HCT116 (cell line): ENCODE measurements around the gene AK2. TPM values are rescaled to one million over a fixed set of nuclear protein-coding genes. Genes with fewer than 3 reads are reported as not detected.

Source experiments
- ATAC-seq: fragments of 200-7000 bp; cut with Tn5 transposase; 2 replicates; pipeline ENCODE4 v1.9.1; 2020; ENCODE audit warnings: mild to moderate bottlenecking, moderate library complexity
- BruUV-seq: library from RNA; stranded (reverse); fragments of 400-500 nt; replicated peaks from 2 replicates; lab custom pipeline; 2021; lab: Mats Ljungman, UMichigan
- CTCF ChIA-PET: fragments of 300-600 bp; sonication (Branson Sonifier 250); formaldehyde crosslinking; loops from one replicate; lab custom pipeline; 2021; ENCODE audit warnings: antibody characterized with exemption; lab: Charles Lee
- POLR2A ChIA-PET: fragments of 300-600, 350-600 bp; sonication (Branson Sonifier 250); formaldehyde crosslinking; loops from one replicate; lab custom pipeline; 2021; ENCODE audit warnings: antibody characterized with exemption; lab: Charles Lee
- RAD21 ChIA-PET, 2 experiments: fragments of 300-600 bp; sonication (Branson Sonifier 250); formaldehyde crosslinking; loops; one replicate each; lab custom pipeline; 2023; ENCODE audit warnings: low total read pairs in 2 of 2; ENCODE audit not compliant: uncharacterized antibody in 2 of 2, unreplicated experiment in 2 of 2, low non-redundant PET in 1 of 2; lab: Charles Lee
- DNase-seq: peaks from one replicate; pipeline ENCODE4 v3.0.0-alpha.2; 2010; ENCODE audit warnings: low read depth, low spot score
- H2AFZ ChIP-seq: fragments of 200-600 bp; shearing (Covaris generic), sonication (generic); 2 replicates; pipeline ENCODE4 v1.6.1; 2017; ENCODE audit warnings: low read depth, mixed run types, mixed read lengths, antibody characterized with exemption, low read length; ENCODE audit not compliant: poor library complexity, severe bottlenecking
- H3K27ac ChIP-seq: 2 replicates; pipeline ENCODE4 v1.5.1; 2012; ENCODE audit warnings: low read depth, low read length
- H3K27me3 ChIP-seq: fragments of 200-600 bp; sonication (generic); 2 replicates; pipeline ENCODE4 v1.6.1; 2016; ENCODE audit warnings: mixed run types, low read length, mixed read lengths; ENCODE audit not compliant: insufficient read depth
- H3K36me3 ChIP-seq, 2 experiments: fragments of 200-500 bp in 1 of 2; fragments of 200-600 bp in 1 of 2; sonication (Bioruptor generic) in 1 of 2; sonication (generic) in 1 of 2; 2 replicates each; pipeline versions ENCODE4 v1.5.1 to v1.6.1; 2014 to 2016; ENCODE audit warnings: low read length in 2 of 2, inconsistent platforms in 1 of 2, mixed read lengths in 1 of 2, mixed run types in 1 of 2; ENCODE audit not compliant: insufficient read depth in 2 of 2, control insufficient read depth in 1 of 2
- H3K4me1 ChIP-seq, 2 experiments: fragments of 200-600 bp in 1 of 2; sonication (generic) in 1 of 2; 2 replicates each; pipeline versions ENCODE4 v1.5.1 to v1.6.1; 2012 to 2017; ENCODE audit warnings: low read length in 2 of 2, inconsistent platforms in 1 of 2, mild to moderate bottlenecking in 1 of 2, mixed read lengths in 1 of 2, mixed run types in 1 of 2, moderate library complexity in 1 of 2; ENCODE audit not compliant: insufficient read depth in 2 of 2, control insufficient read depth in 1 of 2
- H3K4me2 ChIP-seq: fragments of 200-600 bp; sonication (generic); 2 replicates; pipeline ENCODE4 v1.6.1; 2017; ENCODE audit warnings: mixed run types, low read length, mixed read lengths
- H3K4me3 ChIP-seq, 2 experiments: fragments of 200-600 bp in 1 of 2; sonication (generic) in 1 of 2; replicated peaks in 1 of 2; 2 replicates each; pipeline ENCODE4 v1.5.1; 2011 to 2016; ENCODE audit warnings: low read length in 2 of 2, control low read depth in 1 of 2, low read depth in 1 of 2, mild to moderate bottlenecking in 1 of 2, mixed read lengths in 1 of 2, mixed run types in 1 of 2
- H3K79me2 ChIP-seq: fragments of 200-600 bp; sonication (generic); 2 replicates; pipeline ENCODE4 v1.6.1; 2017; ENCODE audit warnings: mild to moderate bottlenecking, mixed run types, low read length, moderate library complexity, mixed read lengths; ENCODE audit not compliant: insufficient read depth
- H3K9ac ChIP-seq: fragments of 200-600 bp; sonication (generic); 2 replicates; pipeline ENCODE4 v1.6.1; 2016; ENCODE audit warnings: low read length, mixed read lengths
- H3K9me2 ChIP-seq: fragments of 200-600 bp; sonication (generic), shearing (Covaris generic); 2 replicates; pipeline ENCODE4 v1.6.1; 2017; ENCODE audit warnings: mixed run types, mild to moderate bottlenecking, moderate library complexity; ENCODE audit not compliant: insufficient read depth
- H3K9me3 ChIP-seq, 2 experiments: fragments of 200-500 bp in 1 of 2; fragments of 200-600 bp in 1 of 2; sonication (Bioruptor generic) in 1 of 2; sonication (generic) in 1 of 2; 2 replicates each; pipeline ENCODE4 v1.6.1; 2014 to 2017; ENCODE audit warnings: low read length in 2 of 2, mixed read lengths in 2 of 2, inconsistent platforms in 1 of 2, low read depth in 1 of 2, mild to moderate bottlenecking in 1 of 2, mixed run types in 1 of 2, moderate library complexity in 1 of 2; ENCODE audit not compliant: control insufficient read depth in 1 of 2, insufficient read depth in 1 of 2
- H4K20me1 ChIP-seq: fragments of 200-600 bp; sonication (generic), shearing (Covaris generic); 2 replicates; pipeline ENCODE4 v1.6.1; 2017; ENCODE audit warnings: mixed run types, mild to moderate bottlenecking, moderate library complexity; ENCODE audit not compliant: insufficient read depth
- ELF1 ChIP-seq: IDR thresholded peaks from 2 replicates; pipeline ENCODE4 v1.6.1; 2012; ENCODE audit warnings: low read depth, borderline replicate concordance
- EZH2 ChIP-seq: fragments of 200-600 bp; sonication (generic); IDR thresholded peaks from 2 replicates; pipeline ENCODE4 v1.6.1; 2017; ENCODE audit warnings: antibody characterized with exemption, mixed run types
- FOSL1 ChIP-seq: IDR thresholded peaks from 2 replicates; pipeline ENCODE4 v1.6.1; 2012; ENCODE audit warnings: low read depth
- POLR2A ChIP-seq: IDR thresholded peaks from 2 replicates; pipeline ENCODE4 v1.7.0; 2011; ENCODE audit warnings: borderline replicate concordance; ENCODE audit not compliant: insufficient read depth, insufficient read length; ENCODE audit errors: extremely low read depth
- POLR2AphosphoS5 ChIP-seq: IDR thresholded peaks from 2 replicates; pipeline ENCODE4 v1.6.1; 2011; ENCODE audit warnings: mild to moderate bottlenecking, low read depth, low read length, moderate library complexity
- REST ChIP-seq: IDR thresholded peaks from 2 replicates; pipeline ENCODE4 v1.6.1; 2012; ENCODE audit warnings: low read depth
- SIN3A ChIP-seq: IDR thresholded peaks from 2 replicates; pipeline ENCODE4 v1.6.1; 2012; ENCODE audit warnings: low read depth
- SP1 ChIP-seq: IDR thresholded peaks from 2 replicates; pipeline ENCODE4 v1.6.1; 2012; ENCODE audit warnings: low read depth
- SRF ChIP-seq: IDR thresholded peaks from 2 replicates; pipeline ENCODE4 v1.6.1; 2012; ENCODE audit warnings: low read depth
- YY1 ChIP-seq: IDR thresholded peaks from 2 replicates; pipeline ENCODE4 v1.6.1; 2011; ENCODE audit warnings: low read length, low read depth, moderate library complexity, mild to moderate bottlenecking; ENCODE audit not compliant: insufficient replicate concordance; ENCODE audit errors: extremely low read depth
- intact Hi-C: fragments of 100-400 bp; cut with micrococcal nuclease; formaldehyde crosslinking; loops from 2 replicates; pipeline ENCODE4 v1.10.0; 2022
- total RNA-seq: library from RNA; stranded (reverse); gene quantifications from one replicate; pipeline ENCODE4 v1.2.1, GENCODE V29; 2021; ENCODE audit not compliant: unreplicated experiment

The AK2 gene
- total RNA-seq, 1 experiment from 2014 or later: 233 TPM

GRCh38 chr1:32991819-32992488 lies 44.7 kb downstream of the AK2 start:
- CTCF ChIA-PET: interaction anchor here (0.6 to 1.4 kb wide), 4 partner anchors 10 to 94 kb away, joined by 3 to 7 read pairs (median 4); no protein-coding TSS in a partner anchor
- no peaks in the 10 kb centered on the region for H3K9me3 ChIP-seq
- BruUV-seq: no TSS peak
- no peaks in the 10 kb centered on the region for H3K79me2 ChIP-seq
- RAD21 ChIA-PET: interaction anchor here (0.6 to 0.8 kb wide), 2 partner anchors 30 to 59 kb away, joined by 3 read pairs; no protein-coding TSS in a partner anchor
- peak overlapping the region; percentile 47 for H3K27ac ChIP-seq
- H3K4me1 ChIP-seq: peaks cover 51 to 59% of the 10 kb centered on the region in 2 experiments
- intact Hi-C loops: no loop called here
- TF ChIP-seq SRF: no peak
- TF ChIP-seq REST: no peak
- H2AFZ ChIP-seq: no peak overlapping the region
- H3K4me3 ChIP-seq: peak overlapping the region in 1 of 2 experiments; percentile 18; a peak in 1 of 4 replicates
- H3K9me2 ChIP-seq: no peaks in the 10 kb centered on the region
- H3K36me3 ChIP-seq: no peaks in the 10 kb centered on the region
- H3K4me2 ChIP-seq: peak overlapping the region; percentile 73
- no peaks in the 10 kb centered on the region for H3K27me3 ChIP-seq
- peak; percentile 16 for ATAC-seq
- no peak for DNase-seq
- no peaks in the 10 kb centered on the region for H4K20me1 ChIP-seq
- POLR2A ChIA-PET: interaction anchor here (0.6 to 3.1 kb wide), 5 partner anchors 10 to 89 kb away, joined by 3 to 11 read pairs (median 5); partner anchors contain the start of gene RNF19B
- H3K9ac ChIP-seq: peak overlapping the region; percentile 21; the same call in 1 of the 2 replicates

GRCh38 chr1:32991386-32991785 lies 45.3 kb downstream of the AK2 start:
- intact Hi-C loops: no loop called here
- peaks cover 51 to 59% of the 10 kb centered on the region in 2 experiments for H3K4me1 ChIP-seq
- no peaks in the 10 kb centered on the region for H3K27me3 ChIP-seq
- DNase-seq (no peak), ATAC-seq (no peak)
- no peak for TF ChIP-seq EZH2
- no peak for TF ChIP-seq FOSL1
- TF ChIP-seq SIN3A: no peak
- no peak for TF ChIP-seq SP1
- no peak for TF ChIP-seq YY1
- no peak for TF ChIP-seq POLR2AphosphoS5
- TF ChIP-seq SRF: no peak
- no peak for TF ChIP-seq POLR2A
- no peak for TF ChIP-seq ELF1
- H3K9me3 ChIP-seq: no peaks in the 10 kb centered on the region
- H3K4me3 ChIP-seq: no peak overlapping the region
- no peaks in the 10 kb centered on the region for H3K36me3 ChIP-seq
- no peak overlapping the region for H2AFZ ChIP-seq
- POLR2A ChIA-PET: interaction anchor here (1.1 to 3.1 kb wide), 2 partner anchors 26 to 89 kb away, joined by 3 to 11 read pairs; partner anchors contain the start of gene RNF19B
- H3K9me2 ChIP-seq: no peaks in the 10 kb centered on the region
- no peaks in the 10 kb centered on the region for H4K20me1 ChIP-seq
- no TSS peak for BruUV-seq
- H3K4me2 ChIP-seq: peak overlapping the region; percentile 73
- peak overlapping the region; percentile 21; the same call in 1 of the 2 replicates for H3K9ac ChIP-seq
- peak overlapping the region; percentile 47 for H3K27ac ChIP-seq
- RAD21 ChIA-PET: no interaction called here
- no peaks in the 10 kb centered on the region for H3K79me2 ChIP-seq
- CTCF ChIA-PET: no interaction called here
